ENCODE results near the gene CCZ1. TPM values are rescaled to one million over a fixed set of nuclear protein-coding genes. Genes with fewer than 3 reads are reported as not detected.

CCZ1 gene
- total RNA-seq, 1 experiment from 2014 or later = 86.3 TPM

Other genes starting within 250 kb of the CCZ1 start
- 26.4 and 31.0 TPM in 2 replicates for gene RNF216, start 117.1 kb upstream of the CCZ1 start, total RNA-seq (2022)
- not detected in 2 replicates for gene OCM, start 17.9 kb upstream of the CCZ1 start, total RNA-seq (2022)
- gene RSPH10B, start 72.0 kb downstream of the CCZ1 start, total RNA-seq (2022) = 0.10 and 0.84 TPM in 2 replicates
- gene PMS2, start 110.3 kb downstream of the CCZ1 start, total RNA-seq (2022) = 18.9 and 20.5 TPM in 2 replicates
- 72.6 and 113 TPM in 2 replicates for gene AIMP2, start 110.5 kb downstream of the CCZ1 start, total RNA-seq (2022)
- 0.42 TPM in 1 of 2 replicates, not detected in the other for gene ANKRD61, start 132.6 kb downstream of the CCZ1 start, total RNA-seq (2022)
- gene EIF2AK1, start 160.4 kb downstream of the CCZ1 start, total RNA-seq (2022) = 92.1 and 107 TPM in 2 replicates
- gene USP42, start 206.2 kb downstream of the CCZ1 start, total RNA-seq (2022) = 10.0 and 11.6 TPM in 2 replicates